MCF 10A (cell line): ENCODE results near the gene ADAMTS13. TPM values are rescaled to one million over a fixed set of nuclear protein-coding genes. Genes with fewer than 3 reads are reported as not detected.

Source experiments
- BruUV-seq: library from RNA; stranded (reverse); fragments of 400-500 nt; replicated peaks from 2 replicates; lab custom pipeline; 2021; lab: Mats Ljungman, UMichigan
- CTCF ChIA-PET: fragments of 300-600 bp; sonication (Branson Sonifier 250); formaldehyde crosslinking; extraction: SDS; loops from one replicate; lab custom pipeline; 2021; ENCODE audit warnings: antibody characterized with exemption, inconsistent platforms; lab: Yijun Ruan, JAX
- POLR2A ChIA-PET: fragments of 300-600, 350-650 bp; sonication (Branson Sonifier 250); formaldehyde crosslinking; extraction: SDS; loops from one replicate; lab custom pipeline; 2020; ENCODE audit warnings: antibody characterized with exemption, inconsistent platforms; lab: Yijun Ruan, JAX
- DNase-seq: peaks from one replicate; pipeline ENCODE4 v3.0.0-alpha.2; 2018; ENCODE audit not compliant: unreplicated experiment
- H3K27ac Mint-ChIP-seq: one replicate; pipeline ENCODE4 v1.8.0; 2022; ENCODE audit warnings: mild to moderate bottlenecking, low read depth, mixed read lengths; ENCODE audit not compliant: unreplicated experiment
- H3K27me3 Mint-ChIP-seq: one replicate; pipeline ENCODE4 v1.8.0; 2022; ENCODE audit warnings: mixed read lengths; ENCODE audit not compliant: insufficient read depth, unreplicated experiment
- H3K36me3 Mint-ChIP-seq: one replicate; pipeline ENCODE4 v1.8.0; 2022; ENCODE audit warnings: mild to moderate bottlenecking, moderate library complexity, mixed read lengths; ENCODE audit not compliant: insufficient read depth, unreplicated experiment
- H3K4me1 Mint-ChIP-seq: one replicate; pipeline ENCODE4 v1.8.0; 2022; ENCODE audit warnings: mixed read lengths; ENCODE audit not compliant: insufficient read depth, unreplicated experiment
- H3K4me3 Mint-ChIP-seq: one replicate; pipeline ENCODE4 v1.8.0; 2022; ENCODE audit warnings: mild to moderate bottlenecking, moderate library complexity, mixed read lengths; ENCODE audit not compliant: unreplicated experiment
- H3K9me3 Mint-ChIP-seq: one replicate; pipeline ENCODE4 v1.8.0; 2022; ENCODE audit warnings: mixed read lengths; ENCODE audit not compliant: unreplicated experiment
- intact Hi-C: fragments of 100-400 bp; cut with micrococcal nuclease; formaldehyde crosslinking; loops from 2 replicates; pipeline ENCODE4 v1.14.1; 2022
- total RNA-seq: library from RNA; stranded (reverse); gene quantifications from 2 replicates; pipeline ENCODE4 v1.2.3, GENCODE V29; 2022
- TF ChIP-seq, protein P1 (sequence below): fragments of 200-600 bp; IDR thresholded peaks from one replicate; pipeline ENCODE4 v1.8.0; 2022; ENCODE audit warnings: antibody characterized with exemption, mild to moderate bottlenecking; ENCODE audit not compliant: unreplicated experiment

ADAMTS13 gene
- total RNA-seq, 1 experiment from 2014 or later = 4.1 TPM

DNA sequence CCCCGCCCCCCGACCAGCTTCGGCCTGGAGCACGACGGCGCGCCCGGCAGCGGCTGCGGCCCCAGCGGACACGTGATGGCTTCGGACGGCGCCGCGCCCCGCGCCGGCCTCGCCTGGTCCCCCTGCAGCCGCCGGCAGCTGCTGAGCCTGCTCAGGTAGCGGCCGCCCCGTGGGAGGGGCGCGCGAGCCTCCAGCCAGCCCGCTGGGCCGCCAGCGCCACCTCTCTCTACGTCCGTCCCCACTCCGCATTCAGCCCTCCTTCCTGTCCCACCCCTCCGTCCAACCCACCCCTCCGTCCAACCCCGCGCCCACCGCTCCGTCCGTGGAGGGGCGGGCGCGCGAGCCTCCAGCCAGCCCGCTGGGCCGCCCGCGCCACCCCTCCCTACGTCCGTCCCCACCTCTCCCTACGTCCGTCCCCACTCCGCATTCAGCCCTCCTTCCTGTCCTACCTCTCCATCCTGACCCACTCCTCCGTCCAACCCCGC is 6.5 kb downstream of the ADAMTS13 start:
- no peak for DNase-seq
- Mint-ChIP-seq H3K27ac (no peak overlapping the region), H3K4me3 (no peak overlapping the region), H3K27me3 (peaks cover 40% of the 10 kb centered on the region), H3K4me1 (no peaks in the 10 kb centered on the region), H3K9me3 (no peaks in the 10 kb centered on the region), H3K36me3 (no peaks in the 10 kb centered on the region)
- no TSS peak for BruUV-seq
- ChIA-PET CTCF (no interaction called here), POLR2A (no interaction called here)
- intact Hi-C loops = no loop called here
- TF ChIP-seq, protein P1, sequence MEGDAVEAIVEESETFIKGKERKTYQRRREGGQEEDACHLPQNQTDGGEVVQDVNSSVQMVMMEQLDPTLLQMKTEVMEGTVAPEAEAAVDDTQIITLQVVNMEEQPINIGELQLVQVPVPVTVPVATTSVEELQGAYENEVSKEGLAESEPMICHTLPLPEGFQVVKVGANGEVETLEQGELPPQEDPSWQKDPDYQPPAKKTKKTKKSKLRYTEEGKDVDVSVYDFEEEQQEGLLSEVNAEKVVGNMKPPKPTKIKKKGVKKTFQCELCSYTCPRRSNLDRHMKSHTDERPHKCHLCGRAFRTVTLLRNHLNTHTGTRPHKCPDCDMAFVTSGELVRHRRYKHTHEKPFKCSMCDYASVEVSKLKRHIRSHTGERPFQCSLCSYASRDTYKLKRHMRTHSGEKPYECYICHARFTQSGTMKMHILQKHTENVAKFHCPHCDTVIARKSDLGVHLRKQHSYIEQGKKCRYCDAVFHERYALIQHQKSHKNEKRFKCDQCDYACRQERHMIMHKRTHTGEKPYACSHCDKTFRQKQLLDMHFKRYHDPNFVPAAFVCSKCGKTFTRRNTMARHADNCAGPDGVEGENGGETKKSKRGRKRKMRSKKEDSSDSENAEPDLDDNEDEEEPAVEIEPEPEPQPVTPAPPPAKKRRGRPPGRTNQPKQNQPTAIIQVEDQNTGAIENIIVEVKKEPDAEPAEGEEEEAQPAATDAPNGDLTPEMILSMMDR = no peak

GRCh38 chr9:133429214-133429613 is 7.0 kb downstream of the ADAMTS13 start:
- H3K4me3 Mint-ChIP-seq = no peak overlapping the region
- POLR2A ChIA-PET = no interaction called here
- CTCF ChIA-PET = no interaction called here
- intact Hi-C loops = no loop called here
- TF ChIP-seq, protein P1 = no peak
- peaks cover 39% of the 10 kb centered on the region for H3K27me3 Mint-ChIP-seq
- H3K4me1 Mint-ChIP-seq = no peaks in the 10 kb centered on the region
- no peaks in the 10 kb centered on the region for H3K9me3 Mint-ChIP-seq
- H3K27ac Mint-ChIP-seq = no peak overlapping the region
- no peaks in the 10 kb centered on the region for H3K36me3 Mint-ChIP-seq
- BruUV-seq = no TSS peak
- no peak for DNase-seq

GRCh38 chr9:133429641-133430161 is 7.5 kb downstream of the ADAMTS13 start:
- intact Hi-C loops = no loop called here
- H3K36me3 Mint-ChIP-seq = no peaks in the 10 kb centered on the region
- BruUV-seq = no TSS peak
- TF ChIP-seq, protein P1 = no peak
- CTCF ChIA-PET = interaction anchor here (0.9 kb wide), 1 partner anchor 20 kb away, joined by 3 read pairs; no protein-coding TSS in a partner anchor
- no peaks in the 10 kb centered on the region for H3K4me1 Mint-ChIP-seq
- no peak overlapping the region for H3K4me3 Mint-ChIP-seq
- H3K27ac Mint-ChIP-seq = no peak overlapping the region
- POLR2A ChIA-PET = no interaction called here
- H3K9me3 Mint-ChIP-seq = no peaks in the 10 kb centered on the region
- peaks cover 34% of the 10 kb centered on the region for H3K27me3 Mint-ChIP-seq
- no peak for DNase-seq

DNA sequence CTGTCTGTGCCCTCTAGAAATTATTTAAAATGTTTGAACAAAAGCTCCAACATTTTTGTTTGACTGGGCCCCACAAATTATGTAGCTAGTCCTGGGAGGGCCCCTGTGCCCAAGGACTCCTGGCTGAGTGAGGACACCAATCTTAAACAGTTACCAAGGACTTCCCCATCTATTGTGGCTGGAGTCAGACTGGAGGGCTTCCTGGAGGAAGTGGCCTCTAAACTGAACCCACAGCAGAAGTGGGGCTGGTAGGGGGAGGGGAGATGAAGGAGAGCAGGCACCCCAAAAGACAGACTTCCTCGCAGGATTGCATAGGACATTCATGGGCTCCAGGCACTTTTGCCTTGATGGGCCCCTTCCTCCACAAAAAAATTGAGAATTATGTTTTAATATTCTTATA is 8.1 kb downstream of the ADAMTS13 start:
- ChIA-PET CTCF (interaction anchor here (0.9 kb wide), 1 partner anchor 20 kb away, joined by 3 read pairs; no protein-coding TSS in a partner anchor), POLR2A (no interaction called here)
- Mint-ChIP-seq H3K4me3 (no peak overlapping the region), H3K36me3 (no peaks in the 10 kb centered on the region), H3K27me3 (peaks cover 29% of the 10 kb centered on the region), H3K4me1 (no peaks in the 10 kb centered on the region), H3K27ac (no peak overlapping the region), H3K9me3 (no peaks in the 10 kb centered on the region)
- TF ChIP-seq, protein P1 = no peak
- intact Hi-C loops = no loop called here
- DNase-seq = no peak
- BruUV-seq = no TSS peak
